ENCODE measurements around the gene ZNF846.
"Not testable (repeated sequence)": the region's sequence is repeated elsewhere in the genome, so short reads cannot be mapped to it uniquely, and the experiment has no call there.

The ZNF846 gene

DNA sequence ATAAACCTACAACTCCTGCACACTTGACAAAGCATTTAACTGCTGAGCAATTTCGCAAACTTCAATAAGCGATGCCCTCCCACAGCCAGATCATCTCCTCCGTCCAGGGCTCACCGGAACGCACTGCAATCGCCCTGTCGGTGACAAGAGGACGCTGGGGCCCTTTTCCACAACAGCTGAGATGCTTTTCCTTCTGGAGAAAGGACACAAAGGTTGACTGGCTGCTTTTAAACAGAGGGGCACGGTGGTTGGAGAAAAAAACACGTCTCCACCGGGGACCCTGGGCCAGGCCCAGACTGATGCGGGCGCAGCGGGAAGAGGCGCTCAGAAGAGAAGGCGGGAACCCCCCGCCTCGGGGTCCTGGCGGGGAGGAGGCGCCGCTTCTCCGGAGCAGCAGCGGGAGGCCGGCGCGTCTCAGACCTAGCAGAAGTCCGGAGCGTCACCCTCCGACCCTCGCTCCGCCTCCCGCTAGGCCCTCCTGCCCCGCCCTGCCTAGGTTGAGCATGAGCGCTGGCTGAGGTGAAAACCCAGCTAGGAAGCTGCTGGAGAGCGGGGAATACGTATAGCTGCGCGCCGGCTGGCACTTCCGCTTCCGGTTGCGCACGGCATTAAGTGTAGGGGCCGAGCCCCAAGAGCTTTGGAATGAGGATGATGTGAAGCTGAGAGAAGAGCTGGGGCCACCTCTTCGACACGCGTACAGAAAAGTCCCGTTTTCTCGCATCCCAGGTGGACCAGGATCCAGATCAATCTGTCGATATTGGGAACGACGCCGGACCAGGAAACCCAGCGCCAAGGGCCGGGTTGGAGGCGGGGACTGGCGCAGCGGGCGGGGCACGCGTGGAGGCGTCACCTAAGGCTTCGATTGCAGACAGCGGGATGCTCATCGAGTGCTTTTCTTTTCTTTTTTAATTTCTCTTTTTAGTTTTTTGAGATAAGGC lies at the start of gene ZNF846:
ZNF846 (minus strand) TSS at position 564 of the 938 bp plus-strand sequence. CDS start 3,788 bp downstream, outside the sequence.
- peak; percentile 98 for DNase-seq

DNA sequence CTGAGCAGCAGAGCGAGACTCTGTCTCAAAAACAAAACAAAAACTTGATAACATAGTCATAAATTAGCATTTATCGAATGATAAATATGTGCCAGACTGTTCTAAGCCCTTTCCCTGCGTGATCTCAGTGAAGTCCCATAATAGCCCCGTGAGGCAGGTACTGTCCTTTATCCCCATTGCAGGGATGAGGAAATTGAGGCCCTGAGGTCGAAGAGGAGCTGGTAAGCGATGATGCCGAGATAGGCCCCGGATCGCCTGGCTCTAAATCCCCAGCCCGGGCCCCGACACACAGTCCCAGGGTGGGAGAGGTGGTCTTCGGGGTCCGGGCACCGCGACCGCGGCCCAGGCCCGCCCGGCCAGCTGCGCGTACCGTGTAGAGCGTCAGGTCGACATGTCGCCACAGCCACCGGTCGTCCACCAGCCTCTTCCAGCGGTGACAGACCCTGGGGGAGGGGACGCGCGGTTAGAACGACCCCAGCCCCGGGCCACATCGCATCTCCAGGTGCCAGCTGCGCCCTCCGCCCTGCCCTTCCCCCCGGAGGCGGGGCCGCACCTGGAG lies 49.7 kb upstream of the ZNF846 start:
- no peak for DNase-seq

DNA sequence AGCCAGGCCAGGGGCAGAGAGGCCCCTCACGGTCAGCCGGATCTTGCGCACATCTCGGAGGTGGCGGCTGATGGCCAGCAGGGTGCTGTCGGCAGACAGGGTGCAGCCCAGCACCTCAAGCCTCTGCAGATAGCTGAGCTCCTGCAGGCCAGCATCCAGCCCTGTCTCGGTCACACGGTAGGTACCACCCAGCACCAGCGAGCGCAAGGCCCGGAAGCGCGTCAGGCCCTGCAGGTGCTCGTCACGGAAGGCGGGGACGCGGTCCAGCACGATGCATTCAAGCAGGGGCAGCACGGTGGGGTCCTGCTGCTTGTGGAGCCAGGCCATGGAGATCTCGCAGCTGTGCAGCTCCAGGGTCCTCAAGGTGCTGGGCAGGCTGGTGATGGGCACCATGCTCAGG lies 42.6 kb upstream of the ZNF846 start:
- DNase-seq: no peak

DNA sequence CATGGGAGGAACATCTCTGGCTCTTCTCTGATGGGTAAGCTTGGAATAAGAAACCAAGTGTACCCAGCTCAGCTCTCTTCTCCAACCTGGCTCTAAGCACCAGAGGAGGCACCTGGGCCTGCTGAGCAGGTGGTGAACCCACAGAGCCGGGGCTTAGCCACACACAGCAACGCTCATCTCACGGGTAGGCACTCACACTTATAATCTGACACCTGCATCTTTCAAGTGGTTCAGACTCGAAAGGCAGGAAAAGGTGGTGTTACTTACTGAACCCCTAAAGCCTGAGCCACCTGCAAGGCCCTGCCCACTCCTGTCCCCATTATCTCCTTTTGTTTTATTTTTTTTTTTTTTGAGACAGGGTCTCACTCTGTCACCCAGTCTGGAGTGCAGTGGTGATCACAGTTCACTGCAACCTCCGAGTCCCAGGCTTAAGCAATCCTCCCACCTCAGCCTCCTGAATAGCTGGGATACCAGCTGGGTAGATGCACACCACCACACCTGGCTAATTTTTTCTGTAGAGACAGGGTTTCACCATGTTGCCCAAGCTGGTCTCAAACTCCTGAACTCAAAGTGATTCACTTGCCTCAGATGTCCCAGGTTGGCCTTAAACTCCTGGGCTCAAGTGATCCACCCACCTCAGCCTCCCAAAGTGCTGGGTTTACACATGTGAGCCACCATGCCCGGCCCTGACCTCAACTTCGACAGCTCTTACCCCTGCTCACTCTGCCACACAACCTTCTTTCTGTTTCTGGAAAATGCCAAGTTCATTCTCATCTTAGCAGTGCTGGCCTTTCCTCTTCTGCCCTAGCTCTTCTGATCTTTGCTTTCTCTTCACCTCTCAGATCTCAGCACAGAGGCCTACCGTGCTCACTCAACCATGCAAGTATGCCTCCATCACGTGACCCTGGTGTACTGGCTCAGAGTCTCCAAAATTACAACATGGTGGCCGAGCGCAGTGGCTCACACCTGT lies 40.6 kb upstream of the ZNF846 start:
- no peak for DNase-seq

DNA sequence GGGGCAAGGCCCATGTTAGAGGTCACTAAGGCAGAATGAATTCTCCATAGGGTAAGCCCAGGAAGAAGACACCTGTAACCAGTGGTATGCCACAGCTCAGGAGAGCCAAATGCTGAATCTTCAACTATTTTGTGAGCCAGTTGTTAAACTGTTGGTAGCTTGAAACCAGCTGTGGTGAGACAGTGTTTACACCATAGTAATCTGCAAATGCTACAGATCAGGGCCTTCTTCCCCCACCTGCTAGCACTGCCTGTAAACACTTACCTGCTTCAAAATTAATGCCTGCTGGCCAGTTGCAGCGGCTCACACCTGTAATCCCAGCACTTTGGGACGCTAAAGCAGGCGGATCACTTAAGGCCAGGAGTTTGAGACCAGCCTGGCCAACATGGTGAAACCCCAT lies 38.3 kb upstream of the ZNF846 start:
- no peak for DNase-seq

DNA sequence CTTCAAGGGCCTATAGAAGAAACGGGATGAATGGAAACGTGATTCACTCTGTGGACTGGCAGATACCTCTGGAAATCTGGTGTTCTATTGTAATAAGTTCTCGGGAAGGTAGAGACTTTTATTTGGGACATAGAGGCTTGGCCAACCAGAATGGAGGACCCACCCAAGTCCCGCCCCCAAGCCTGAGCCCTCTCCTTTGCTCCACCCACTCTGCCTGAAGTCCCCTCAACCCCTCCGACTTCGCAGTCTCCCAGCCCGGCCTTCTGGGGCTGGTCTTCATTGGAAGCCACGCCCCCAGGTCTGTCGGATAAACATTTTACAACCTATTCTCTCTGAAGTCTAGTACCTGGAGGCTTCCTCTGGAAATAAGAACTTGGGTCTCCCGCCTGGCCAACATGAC lies 33.4 kb upstream of the ZNF846 start:
- no peak for DNase-seq

DNA sequence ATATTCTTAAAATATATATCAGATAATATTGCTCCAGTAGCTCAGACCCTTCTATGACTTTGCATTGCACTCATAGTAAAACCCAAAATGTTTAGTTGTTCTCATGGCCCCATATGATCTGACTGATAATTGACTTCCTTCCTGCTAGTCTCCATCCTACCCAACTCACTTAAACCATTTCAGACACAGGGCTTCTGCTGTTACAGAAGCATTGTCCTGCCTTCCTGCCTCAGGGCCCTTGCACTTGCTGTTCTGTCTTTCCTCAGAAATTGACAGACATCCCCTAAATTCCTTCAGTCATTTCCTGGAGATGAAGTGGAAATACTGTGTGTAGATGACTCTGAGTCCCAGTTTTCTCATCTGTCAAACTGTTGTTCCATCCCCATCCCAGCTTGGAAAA lies 30.6 kb upstream of the ZNF846 start:
- DNase-seq: no peak

DNA sequence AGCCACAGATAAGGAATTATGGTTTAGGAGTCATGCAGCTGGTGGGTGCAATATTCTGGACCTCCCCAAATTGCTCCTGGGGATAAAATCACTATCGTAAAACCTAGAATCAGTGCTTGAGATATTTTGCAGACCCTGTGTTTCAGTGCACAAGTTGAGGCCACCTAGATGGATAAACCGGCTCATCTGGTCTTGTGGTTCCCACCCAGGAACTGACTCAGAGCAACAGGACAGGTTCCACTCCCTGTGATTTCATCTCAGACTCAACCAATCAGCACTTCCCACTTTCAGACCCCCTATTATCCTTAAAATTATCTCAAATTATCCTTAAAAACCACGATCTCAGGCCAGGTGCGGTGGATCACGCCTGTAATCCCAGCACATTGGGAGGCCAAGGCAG lies 29.3 kb upstream of the ZNF846 start:
- DNase-seq: no peak

DNA sequence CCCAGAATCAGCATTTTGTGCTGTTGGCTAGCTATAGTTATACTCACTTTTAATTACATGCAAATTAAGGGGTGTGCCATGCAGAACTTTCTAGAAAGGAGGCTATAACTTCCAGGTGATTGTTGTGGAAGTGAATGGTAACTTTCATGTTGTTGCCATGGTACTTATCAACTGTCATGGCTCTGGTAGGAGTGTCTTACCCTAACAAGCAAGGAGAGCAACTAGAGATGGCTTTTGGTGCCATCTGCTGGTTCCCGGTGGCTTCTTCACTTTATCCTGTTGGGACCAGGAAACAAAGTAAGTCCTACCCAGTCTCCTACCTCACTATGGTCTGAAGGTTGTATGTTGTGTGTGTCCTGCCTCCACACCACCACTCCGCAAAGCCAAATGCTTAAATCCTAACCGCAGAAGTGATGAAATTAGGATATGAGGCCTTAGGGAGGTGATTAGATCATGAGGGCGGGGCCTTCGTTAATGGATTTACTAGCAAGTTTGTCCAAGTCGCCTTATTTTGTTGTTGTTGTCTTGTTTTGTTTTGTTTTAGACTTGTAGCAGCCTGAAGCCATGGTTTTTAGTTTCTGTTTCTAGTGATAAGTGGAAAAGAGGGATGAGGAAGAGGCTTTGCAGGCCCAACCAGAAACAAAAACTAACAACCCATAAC lies 27.7 kb upstream of the ZNF846 start:
- peak; percentile 98 for DNase-seq

DNA sequence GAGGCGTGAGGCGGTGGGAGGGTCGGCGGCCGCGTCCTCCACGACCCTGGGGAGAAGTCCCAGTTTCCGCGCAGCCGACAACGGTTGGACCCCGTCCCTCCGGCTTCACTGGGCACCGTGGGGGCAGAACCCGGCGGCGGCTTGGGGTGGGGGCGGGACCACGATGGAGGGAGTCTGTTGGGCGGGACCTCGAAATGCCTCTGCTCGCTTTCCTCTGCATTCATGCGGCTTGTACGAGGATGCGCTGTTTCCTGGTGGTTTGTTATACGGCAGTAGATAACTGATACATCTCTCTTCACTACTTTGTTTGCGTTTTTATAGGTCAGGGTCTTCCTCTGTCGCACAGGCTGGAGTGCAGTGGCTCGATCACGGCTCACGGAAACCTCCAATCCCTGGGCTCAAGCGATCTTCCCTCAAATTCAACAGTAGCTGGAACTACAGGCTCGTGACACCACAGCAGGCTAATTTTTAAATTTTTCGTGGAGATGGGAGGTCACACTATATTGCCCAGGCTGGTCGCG lies 24.6 kb upstream of the ZNF846 start:
- DNase-seq: no peak

DNA sequence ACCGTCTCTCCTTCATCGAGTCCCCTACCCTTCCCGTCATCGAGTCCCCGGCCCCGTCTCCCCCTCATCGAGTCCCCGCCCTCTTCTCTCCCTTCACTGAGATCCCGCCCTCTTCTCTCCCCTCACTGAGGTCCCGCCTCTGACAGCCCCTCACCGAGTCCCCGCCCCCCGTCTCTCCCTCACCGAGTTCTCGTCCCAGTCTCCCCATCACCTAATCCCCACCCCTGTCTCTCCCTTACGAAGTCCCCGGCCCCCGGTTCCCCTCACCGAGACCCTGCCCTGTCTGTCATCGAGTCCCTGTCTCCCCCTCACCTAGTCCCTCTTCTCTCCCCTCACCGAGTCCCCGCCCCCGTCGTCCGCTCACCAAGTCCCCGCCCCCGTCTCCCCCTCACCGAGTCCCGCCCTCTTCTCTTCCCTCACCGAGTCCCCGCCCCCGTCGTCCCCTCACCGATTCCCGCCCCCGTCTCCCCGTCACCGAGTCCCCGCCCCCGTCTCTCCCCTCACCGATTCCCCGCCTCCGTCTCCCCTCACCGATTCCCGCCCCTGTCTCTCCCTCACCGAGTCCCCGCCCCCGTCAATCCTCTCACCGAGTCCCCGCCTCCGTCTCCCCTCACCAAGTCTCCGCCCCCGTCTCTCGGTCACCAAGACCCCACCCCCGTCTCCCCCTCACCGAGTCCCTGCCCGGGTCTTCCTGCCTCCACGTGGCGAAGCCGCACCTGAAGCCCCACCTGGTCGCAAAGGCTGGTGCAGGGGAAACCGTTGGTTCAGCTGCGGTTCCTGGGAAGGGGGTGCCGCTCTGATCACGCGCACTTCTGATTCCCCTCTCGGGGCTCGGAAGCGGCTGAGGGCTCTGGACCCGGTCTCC lies 23.9 kb upstream of the ZNF846 start:
- DNase-seq: peak; percentile 44

DNA sequence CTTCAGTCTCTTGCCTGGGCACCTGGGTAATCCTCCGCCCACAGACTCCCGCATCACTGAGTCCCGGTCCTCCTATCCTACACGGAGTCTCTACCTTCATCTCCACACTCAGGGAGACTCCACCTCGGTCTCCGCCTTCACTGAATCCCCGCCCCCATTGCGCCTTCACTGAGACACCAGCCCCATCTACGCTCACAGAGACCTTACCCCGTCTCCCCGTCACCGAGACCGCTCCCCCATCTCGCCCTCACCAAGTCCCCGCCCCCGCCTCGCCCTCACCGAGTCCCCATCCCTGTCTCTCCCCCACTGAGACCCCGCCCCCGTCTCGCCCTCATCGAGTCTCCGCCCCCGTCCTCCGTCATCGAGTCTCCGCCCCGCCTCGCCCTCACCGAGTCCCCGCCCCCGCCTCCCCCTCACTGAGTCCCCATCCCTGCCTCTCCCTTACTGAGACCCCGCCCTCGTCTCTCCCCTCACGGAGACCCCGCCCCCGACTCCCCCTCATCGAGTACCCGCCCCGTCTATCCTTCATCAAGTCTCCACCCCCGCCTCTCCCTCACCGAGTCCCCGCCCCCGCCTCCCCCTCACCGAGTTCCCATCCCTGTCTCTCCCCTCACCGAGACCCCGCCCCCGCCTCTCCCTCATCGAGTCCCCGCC lies 23.1 kb upstream of the ZNF846 start:
- peak; percentile 52 for DNase-seq

DNA sequence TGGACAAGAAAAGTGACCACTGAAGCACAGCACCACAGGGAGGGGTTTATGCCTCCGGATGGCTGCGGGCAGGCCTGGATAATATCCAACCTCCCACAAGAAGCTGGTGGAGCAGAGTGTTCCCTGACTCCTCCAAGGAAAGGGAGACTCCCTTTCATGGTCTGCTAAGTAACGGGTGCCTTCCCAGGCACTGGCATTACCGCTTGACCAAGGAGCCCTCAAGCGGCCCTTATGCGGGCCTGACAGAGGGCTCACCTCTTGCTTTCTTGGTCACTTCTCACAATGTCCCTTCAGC lies 22.5 kb upstream of the ZNF846 start:
- not testable (repeated sequence) for DNase-seq

DNA sequence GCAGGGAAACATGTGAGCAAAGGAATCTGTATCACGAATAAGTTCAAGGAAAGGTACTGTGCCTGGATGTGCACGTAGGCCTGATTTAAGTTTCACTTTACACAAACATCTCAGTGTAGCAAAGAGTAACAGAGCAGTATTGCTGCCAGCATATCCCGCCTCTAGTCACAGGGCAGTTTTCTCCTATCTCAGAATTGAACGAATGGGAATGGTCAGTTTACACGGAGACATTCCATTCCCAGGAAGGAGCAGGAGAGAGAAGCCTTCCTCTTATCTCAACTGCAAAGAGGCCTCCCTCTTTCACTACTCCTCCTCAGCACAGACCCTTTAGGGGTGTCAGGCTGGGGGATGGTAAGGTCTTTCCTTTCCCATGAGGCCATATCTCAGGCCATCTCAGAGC lies 21.0 kb upstream of the ZNF846 start:
- DNase-seq: not testable (repeated sequence)

DNA sequence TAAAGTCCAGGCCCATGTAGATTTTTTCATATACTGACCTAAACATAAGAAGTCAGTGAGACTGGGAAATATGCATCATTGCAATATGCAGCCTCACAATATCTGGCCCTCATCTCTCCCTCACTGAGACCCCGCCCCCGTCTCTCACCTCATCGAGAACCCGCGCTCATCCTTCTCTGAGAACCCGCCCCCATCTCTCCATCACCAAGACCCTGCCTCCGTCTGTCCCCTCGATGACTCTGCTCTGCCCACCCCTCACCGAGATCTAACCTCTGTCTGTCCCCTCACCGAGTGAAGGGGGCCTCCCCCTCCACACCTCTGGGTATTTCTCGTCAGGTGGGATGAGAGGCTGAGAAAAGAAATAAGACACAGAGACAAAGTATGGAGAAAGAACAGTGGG lies 20.5 kb upstream of the ZNF846 start:
- DNase-seq: no peak

DNA sequence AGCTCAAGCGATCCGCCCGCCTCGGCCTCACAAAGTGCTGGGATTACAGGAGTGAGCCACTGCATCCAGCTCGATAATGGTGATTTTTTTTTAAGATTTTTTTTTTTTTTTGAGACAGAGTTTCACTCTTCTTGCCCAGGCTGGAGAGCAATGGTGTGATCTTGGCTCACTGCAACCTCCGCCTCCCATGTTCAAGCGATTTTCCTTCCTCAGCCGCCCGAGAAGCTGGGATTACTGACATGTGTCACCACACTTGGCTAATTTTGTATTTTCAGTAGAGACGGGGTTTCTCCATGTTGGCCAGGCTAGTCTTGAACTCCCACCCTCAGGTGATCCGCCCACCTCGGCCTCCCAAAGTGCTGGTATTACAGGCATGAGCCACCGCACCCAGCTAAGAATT lies 20.1 kb upstream of the ZNF846 start:
- not testable (repeated sequence) for DNase-seq

DNA sequence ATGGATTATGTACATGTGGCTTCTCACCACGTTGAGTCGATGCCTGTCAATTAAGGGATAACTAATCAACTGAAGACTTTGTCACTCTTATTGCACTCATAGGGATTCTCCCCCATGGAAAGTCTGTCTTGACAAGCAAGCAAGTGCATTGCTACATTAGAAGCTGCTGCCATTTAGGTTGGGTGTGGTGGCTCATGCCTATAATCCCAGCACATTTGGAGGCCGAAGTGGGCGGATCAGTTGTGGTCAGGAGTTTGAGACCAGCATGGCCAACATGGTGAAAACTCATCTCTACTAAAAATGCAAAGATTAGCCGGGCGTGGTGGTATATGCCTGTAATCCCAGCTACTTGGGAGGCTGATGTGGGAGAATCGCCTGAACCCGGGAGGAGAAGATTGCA lies 18.3 kb upstream of the ZNF846 start:
- DNase-seq: no peak

DNA sequence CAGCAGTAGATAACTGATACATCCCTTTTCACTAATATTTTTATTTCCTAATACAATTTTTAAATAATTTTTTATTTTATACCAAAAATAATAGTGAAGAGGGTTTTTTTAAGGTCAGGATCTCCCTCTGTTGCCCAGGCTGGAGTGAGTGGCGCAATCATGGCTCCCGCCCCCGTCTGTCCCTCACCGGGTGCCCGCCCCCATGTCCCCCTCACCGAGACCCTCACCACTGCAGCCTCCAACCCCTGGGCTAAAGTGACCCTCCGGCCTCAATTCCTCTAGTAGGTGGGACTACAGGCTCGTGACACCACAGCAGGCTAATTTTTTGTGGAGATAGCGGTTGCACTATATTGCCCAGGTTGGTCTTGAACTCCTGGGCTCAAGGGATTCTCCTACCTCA lies 17.8 kb upstream of the ZNF846 start:
- DNase-seq: no peak

DNA sequence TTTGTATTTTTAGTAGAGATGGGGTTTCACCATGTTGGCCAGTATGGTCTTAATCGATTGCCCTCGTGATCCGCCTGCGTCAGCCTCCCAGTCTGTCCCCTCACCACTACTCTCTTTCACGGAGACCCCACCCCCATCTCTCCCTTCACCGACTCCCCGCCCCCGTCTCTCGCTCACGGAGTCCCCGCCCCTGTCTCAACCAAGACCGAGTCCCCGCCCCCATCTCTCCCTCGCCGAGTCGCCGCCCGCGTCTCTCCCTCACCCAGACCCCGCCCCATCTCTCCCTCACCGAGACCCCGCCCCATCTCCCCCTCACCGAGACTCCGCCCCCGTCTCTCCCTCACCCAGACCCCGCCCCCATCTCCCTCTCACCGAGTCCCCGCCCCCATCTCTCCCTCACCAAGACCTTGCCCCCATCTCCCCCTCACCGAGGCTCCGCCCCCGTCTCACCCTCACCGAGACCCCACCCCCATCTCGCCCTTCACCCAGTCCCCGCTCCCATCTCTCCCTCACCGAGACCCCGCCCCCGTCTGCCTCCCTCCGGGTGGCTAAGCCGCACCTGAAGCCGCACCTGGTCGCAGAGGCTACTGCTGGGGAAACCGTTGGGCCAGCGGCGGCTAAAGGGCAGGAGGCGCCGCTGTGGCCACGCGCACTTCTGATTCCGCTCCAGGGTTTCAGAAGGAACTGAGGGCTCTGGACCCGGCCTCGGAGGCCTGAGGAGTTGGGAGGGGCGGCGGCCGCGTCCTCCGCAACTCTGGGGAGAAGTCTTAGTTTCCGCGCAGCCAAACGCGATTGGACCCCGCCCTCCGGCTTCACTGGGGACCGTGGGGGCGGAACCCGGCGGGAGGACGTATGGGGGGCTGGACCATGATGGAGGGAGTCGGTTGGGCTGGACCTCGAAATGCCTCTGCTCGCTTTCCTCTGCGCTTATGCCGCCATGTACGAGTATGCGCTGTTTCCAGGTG lies 17.1 kb upstream of the ZNF846 start:
- DNase-seq: peak; percentile 78

DNA sequence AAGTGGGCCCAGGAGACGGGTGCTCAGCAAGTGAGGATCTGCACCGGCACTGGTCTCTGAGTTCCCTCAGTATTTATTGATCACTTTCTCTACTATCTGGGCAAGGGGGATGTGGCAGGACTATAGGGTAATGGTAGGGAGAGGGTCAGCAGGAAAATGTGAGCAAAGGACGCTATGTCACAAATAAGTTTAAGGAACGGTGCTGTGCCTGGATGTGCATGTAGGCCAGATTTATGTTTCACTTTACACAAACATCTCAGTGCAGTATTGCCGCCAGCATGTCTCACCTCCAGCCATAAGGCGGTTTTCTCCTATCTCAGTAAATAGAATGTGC lies 15.6 kb upstream of the ZNF846 start:
- DNase-seq: not testable (repeated sequence)

All from MV-4-11 (cell line).